Measurements from ENCODE around the gene ATP8B1. TPM values are rescaled to one million over a fixed set of nuclear protein-coding genes. Genes with fewer than 3 reads are reported as not detected.
A peak's percentile ranks its signal among the peaks of the same experiment; 100 is the strongest.

ATP8B1 gene
- total and polyA plus RNA-seq, 2 experiments from 2014 or later = 7.9 to 38.4 TPM

- H3K4me1 ChIP-seq (ENCODE audit: insufficient read depth) = no peaks in the 10 kb centered on the region
- H3K9me2 ChIP-seq (replicated peaks; ENCODE audit: insufficient read depth) = no peaks in the 10 kb centered on the region
- no peak overlapping the region for H2AFZ ChIP-seq
- no peaks in the 10 kb centered on the region for H3K9me3 ChIP-seq (ENCODE audit: low read depth)
- H3K4me2 ChIP-seq = no peak overlapping the region
- no peak for DNase-seq (ENCODE audit: low spot score)
- peaks cover 26% of the 10 kb centered on the region for H3K79me2 ChIP-seq
- H3K27me3 ChIP-seq = peaks cover 6% of the 10 kb centered on the region
- no peaks in the 10 kb centered on the region for H4K20me1 ChIP-seq (ENCODE audit: insufficient read depth, poor library complexity, severe bottlenecking)
- 97% methylated on average over 6 of the region's 6 CpGs for WGBS (ENCODE audit: low lambda C conversion rate, missing lambda C conversion rate)
- H3K4me3 ChIP-seq = no peak overlapping the region
- TF ChIP-seq EZH2phosphoT487 (IDR thresholded peaks at IDR 0.05; ENCODE audit: low read depth, severe bottlenecking, unreplicated experiment) (no peak), EZH2 (IDR thresholded peaks at IDR 0.05; ENCODE audit: borderline replicate concordance) (no peak), CTCF (IDR thresholded peaks at IDR 0.05; ENCODE audit: poor library complexity) (no peak)
- H3K27ac ChIP-seq = no peak overlapping the region
- no peaks in the 10 kb centered on the region for H3K36me3 ChIP-seq (replicated peaks; ENCODE audit: insufficient read depth, low read depth)
Measured at GRCh38 chr18:57805117-57805516, 2.0 kb upstream of the ATP8B1 start.

DNA sequence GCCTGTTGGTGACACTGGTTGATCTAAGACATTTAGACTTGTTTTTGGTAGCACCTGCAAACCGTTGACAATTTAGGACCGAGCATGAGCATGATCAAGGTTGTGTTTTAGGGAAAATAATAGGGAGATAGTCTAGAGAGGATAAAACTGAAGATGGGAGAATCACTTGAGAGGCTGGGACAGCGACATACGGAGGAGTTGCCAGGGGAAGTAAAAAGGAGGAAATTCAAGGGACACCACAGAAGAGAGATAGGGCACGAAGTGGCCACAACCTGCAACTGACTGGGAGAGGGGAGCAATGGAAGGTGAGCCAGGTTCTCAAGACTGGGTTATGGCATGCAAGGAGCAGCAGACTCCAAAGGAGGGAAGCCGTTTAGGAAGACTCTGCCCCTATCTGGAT lies 1.4 kb upstream of the ATP8B1 start:
- no peak for DNase-seq (ENCODE audit: low spot score)
- peaks cover 31% of the 10 kb centered on the region for H3K79me2 ChIP-seq
- H3K9me3 ChIP-seq (ENCODE audit: low read depth) = no peaks in the 10 kb centered on the region
- H3K27ac ChIP-seq = no peak overlapping the region
- WGBS (ENCODE audit: low lambda C conversion rate, missing lambda C conversion rate) = 96% methylated on average over 6 of the region's 6 CpGs
- peak overlapping the region; percentile 84 for H3K4me2 ChIP-seq
- H3K4me1 ChIP-seq (ENCODE audit: insufficient read depth) = no peaks in the 10 kb centered on the region
- no peaks in the 10 kb centered on the region for H3K36me3 ChIP-seq (replicated peaks; ENCODE audit: insufficient read depth, low read depth)
- no peak overlapping the region for H2AFZ ChIP-seq
- no peaks in the 10 kb centered on the region for H4K20me1 ChIP-seq (ENCODE audit: insufficient read depth, poor library complexity, severe bottlenecking)
- no peak overlapping the region for H3K4me3 ChIP-seq
- peaks cover 6% of the 10 kb centered on the region for H3K27me3 ChIP-seq
- TF ChIP-seq CTCF (IDR thresholded peaks at IDR 0.05; ENCODE audit: poor library complexity) (no peak), EZH2phosphoT487 (IDR thresholded peaks at IDR 0.05; ENCODE audit: low read depth, severe bottlenecking, unreplicated experiment) (no peak), EZH2 (IDR thresholded peaks at IDR 0.05; ENCODE audit: borderline replicate concordance) (no peak)
- no peaks in the 10 kb centered on the region for H3K9me2 ChIP-seq (replicated peaks; ENCODE audit: insufficient read depth)

DNA sequence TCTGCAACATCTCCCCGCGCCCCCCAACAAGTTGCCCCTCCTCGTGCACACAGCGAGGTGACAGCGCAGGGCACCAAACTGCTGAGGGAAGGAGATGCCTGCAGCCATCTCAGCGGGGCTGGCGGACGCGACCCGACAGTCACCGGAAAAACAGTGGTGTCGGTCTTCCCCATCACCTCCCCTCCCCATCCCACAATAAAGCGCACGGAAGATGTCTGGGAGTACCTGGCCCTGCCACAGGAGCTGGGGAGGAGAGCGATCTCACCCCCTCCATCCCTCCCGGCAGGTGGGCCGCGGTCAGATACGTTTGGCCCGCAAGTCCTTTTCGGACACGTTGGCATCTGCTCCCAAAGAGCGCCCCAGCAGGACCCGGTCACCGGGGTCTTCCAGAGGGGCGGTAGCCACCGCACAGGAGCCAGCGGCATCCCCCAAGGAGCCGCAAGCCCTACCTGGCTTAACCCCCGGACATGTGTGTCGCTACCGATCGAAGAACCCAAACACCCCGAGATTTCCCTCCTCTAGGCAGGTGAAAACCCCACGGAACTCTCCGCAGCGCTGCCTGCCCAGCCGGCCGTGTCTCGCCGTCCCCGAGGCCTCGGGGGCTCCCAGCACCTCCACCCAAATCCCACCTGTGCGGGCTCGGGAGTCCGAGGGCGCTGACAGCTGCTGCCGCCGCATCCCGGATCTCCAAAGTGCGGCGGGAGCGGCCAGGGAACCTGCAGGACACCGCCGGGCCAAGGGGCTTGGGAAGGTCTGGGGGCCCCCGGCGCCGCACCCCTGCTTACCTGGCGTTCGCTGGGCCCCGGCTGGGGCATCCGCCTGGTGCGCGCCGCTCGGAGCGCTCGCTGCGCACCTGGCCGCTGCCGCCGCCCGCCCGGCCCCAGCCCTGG lies 657 bp downstream of the ATP8B1 start:
- Histone ChIP-seq H3K4me1 (ENCODE audit: insufficient read depth) (peaks cover 19% of the 10 kb centered on the region), H3K36me3 (replicated peaks; ENCODE audit: insufficient read depth, low read depth) (no peaks in the 10 kb centered on the region), H3K4me2 (peak overlapping the region; percentile 84), H3K4me3 (peak overlapping the region; percentile 43), H3K27me3 (peaks cover 6% of the 10 kb centered on the region), H3K79me2 (peaks cover 50% of the 10 kb centered on the region), H3K27ac (peak overlapping the region; percentile 92), H2AFZ (peak overlapping the region; percentile 19), H4K20me1 (ENCODE audit: insufficient read depth, poor library complexity, severe bottlenecking) (no peaks in the 10 kb centered on the region), H3K9me3 (ENCODE audit: low read depth) (no peaks in the 10 kb centered on the region), H3K9me2 (replicated peaks; ENCODE audit: insufficient read depth) (no peaks in the 10 kb centered on the region)
- WGBS (ENCODE audit: low lambda C conversion rate, missing lambda C conversion rate) = under 1% methylated on average over 58 of the region's 74 CpGs
- DNase-seq (ENCODE audit: low spot score) = no peak
- TF ChIP-seq EZH2 (IDR thresholded peaks at IDR 0.05; ENCODE audit: borderline replicate concordance) (no peak), CTCF (IDR thresholded peaks at IDR 0.05; ENCODE audit: poor library complexity) (no peak), EZH2phosphoT487 (IDR thresholded peaks at IDR 0.05; ENCODE audit: low read depth, severe bottlenecking, unreplicated experiment) (no peak)

Data from hepatocyte (in vitro differentiated cells).